NCI-H524 treated with DMSO at 0.1 percent for 48 hours (cell line): ENCODE data around the gene TMED7.
A peak's percentile ranks its signal among the peaks of the same experiment; 100 is the strongest.
"Not testable (repeated sequence)": the region's sequence is repeated elsewhere in the genome, so short reads cannot be mapped to it uniquely, and the experiment has no call there.

Source experiments
- DNase-seq: peaks from one replicate; lab custom pipeline; 2025; lab: John Stamatoyannopoulos, UW

Gene TMED7

DNA sequence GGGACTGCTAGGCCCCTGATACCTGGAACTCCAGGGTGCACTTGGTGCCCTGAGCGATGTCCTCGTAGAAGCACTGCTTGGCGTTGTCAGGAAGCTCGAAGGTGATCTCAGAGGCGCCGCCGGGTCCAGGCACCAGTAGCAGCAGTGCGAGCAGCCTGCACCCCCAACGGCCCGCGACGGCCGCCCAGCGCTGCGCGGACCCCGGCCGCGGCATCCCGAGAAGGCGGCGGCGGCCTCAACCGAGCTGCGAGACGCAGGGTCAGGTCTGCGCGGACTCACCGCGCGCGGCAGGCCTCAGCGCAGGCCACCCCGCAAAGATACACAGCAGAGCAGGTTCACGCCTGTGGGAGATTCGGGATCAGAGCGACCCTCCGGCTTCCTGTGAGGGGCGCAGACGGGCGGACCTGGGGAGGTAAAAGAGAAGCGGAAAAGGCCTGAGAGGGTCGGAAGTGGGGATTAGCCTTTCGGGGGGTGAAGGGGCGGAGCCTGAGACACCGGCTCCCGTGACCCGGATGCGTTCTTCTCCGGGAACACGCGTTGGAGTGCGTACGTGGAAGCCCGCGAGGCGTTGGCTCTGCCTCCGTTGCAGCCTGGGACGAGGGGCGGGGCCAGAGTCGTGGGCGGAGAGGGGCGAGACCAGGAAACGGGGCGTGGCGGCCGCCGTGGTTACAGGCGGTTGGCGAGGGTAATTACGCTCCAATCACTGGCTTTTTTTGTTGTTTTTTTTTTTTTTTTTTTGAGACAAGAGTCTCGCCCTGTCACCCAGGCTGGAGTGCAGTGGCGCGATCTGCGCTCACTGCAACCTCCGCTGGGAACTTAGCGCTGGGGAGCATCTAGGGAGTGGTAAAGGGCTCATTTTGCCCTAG lies at the start of gene TMED7:
TMED7 (minus strand) TSS at position 458 of the 866 bp plus-strand sequence; CDS start at position 214, 244 bp downstream.
- peak; percentile 89 for DNase-seq

DNA sequence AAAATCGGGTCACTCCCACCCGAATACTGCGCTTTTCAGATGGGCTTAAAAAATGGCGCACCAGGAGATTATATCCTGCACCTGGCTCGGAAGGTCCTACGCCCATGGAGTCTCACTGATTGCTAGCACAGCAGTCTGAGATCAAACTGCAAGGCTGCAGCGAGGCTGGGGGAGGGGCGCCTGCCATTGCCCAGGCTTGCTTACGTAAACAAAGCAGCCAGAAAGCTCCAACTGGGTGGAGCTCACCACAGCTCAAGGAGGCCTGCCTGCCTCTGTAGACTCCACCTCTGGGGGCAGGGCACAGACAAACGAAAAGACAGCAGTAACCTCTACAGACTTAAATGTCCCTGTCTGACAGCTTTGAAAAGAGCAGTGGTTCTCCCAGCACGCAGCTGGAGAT lies 48.9 kb upstream of the TMED7 start:
- DNase-seq: not testable (repeated sequence)

DNA sequence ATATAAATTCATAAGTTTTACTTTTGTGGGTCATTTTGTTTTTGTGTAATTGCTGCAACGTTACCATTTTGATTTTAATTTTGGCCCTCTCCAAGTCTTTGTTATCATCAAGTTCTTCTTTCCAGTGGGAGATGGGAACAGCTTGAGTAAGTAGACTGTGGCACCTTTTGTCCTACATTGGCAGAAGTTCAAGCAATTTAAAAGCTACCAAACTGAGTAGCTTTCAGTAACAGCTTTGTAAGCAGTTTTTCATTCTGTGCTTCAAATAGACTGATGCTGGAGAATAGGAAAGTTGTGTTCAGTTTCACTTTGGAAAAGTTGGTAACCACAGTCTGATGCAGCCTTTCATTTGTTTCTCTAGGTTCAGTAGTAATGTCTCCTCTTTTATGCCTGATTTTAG lies 47.8 kb upstream of the TMED7 start:
- no peak for DNase-seq

DNA sequence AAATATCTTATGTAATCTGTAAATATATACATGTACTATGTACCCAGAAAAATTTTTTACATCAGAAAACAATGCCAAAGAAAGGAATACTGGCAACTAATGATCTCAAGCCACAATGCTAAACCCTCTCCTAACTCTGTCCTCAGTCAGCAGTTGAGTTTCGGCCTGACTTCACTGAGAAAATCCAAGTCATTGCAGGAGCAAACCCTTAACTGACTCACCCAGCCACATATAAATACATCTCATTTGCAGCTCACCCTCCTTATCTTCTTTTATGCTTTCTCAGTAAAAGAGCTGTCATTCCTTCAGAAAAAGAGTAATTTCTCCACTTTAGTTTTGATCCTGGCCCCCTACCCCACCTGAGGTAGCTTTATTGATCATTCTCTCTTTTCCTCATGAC lies 46.1 kb upstream of the TMED7 start:
- DNase-seq: no peak

DNA sequence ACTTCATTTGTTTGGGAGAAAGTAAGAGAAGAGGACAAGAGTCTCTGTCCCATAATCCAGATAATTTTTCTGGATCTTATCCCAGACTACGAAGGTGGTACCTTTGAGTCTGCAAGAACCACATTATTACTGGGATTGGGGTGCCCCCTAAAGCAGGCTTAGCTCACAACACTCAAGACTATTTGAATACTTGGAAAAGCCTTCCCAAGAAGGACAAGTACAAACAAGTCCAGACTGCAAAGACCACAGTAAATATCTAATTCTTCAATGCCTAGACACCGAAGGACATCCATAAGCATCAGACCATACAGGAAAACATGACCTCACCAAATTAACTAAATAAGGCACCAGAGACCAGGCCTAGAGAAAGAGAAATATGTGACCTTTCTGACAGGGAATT lies 40.2 kb upstream of the TMED7 start:
- DNase-seq: no peak

DNA sequence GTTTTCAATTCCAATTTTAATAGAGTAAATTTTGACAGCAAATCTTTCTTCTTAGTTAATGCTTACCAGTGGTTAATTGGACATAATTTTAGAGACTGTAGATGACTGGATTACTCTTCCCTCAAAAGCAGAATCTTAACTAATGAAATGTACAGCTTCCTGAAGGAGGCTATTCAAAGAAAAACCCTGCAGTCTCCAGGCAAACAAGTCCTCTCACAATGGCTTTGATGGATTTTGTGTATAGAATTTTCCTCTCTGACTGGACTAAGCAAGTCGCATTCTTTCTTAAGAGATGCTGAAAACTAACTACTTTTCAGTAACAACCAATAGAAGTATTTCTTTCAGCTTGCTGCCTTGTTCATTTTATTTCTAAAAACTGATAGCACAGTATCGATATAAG lies 35.7 kb upstream of the TMED7 start:
- no peak for DNase-seq

DNA sequence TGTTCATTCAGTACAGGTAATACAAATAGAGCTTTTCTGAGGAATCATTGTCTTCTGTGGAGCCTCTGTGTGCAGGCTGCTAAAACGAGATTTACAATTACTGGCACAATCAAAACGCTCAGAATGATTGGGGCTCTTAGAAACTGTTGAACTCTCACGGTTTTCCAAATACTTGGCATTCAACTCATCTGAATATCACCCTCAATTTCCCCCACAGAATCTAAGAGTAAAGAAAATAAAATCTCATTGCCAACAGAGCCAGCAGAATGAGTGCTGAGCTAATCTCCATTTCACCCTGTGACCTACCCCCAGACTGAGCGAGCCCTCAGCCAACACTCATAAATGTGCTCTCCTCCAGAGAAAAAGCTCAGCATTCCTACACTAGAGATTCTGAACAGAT lies 35.3 kb upstream of the TMED7 start:
- no peak for DNase-seq

DNA sequence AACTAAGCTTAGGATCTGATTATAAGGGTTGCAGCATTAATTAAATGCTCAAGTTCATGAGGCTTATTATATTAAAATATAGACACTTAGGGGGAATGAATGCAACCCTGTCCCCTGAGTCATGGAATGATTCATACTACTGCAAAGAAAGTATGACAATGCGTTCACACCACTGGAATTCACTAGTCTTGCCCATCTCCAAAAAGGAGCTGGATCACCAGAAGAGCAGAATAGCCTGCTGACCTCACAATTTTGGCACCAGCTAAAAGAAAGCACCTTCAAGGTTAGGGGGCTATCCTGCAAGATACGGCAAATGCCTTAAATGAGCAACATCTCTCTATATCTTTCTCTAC lies 32.0 kb upstream of the TMED7 start:
- no peak for DNase-seq

DNA sequence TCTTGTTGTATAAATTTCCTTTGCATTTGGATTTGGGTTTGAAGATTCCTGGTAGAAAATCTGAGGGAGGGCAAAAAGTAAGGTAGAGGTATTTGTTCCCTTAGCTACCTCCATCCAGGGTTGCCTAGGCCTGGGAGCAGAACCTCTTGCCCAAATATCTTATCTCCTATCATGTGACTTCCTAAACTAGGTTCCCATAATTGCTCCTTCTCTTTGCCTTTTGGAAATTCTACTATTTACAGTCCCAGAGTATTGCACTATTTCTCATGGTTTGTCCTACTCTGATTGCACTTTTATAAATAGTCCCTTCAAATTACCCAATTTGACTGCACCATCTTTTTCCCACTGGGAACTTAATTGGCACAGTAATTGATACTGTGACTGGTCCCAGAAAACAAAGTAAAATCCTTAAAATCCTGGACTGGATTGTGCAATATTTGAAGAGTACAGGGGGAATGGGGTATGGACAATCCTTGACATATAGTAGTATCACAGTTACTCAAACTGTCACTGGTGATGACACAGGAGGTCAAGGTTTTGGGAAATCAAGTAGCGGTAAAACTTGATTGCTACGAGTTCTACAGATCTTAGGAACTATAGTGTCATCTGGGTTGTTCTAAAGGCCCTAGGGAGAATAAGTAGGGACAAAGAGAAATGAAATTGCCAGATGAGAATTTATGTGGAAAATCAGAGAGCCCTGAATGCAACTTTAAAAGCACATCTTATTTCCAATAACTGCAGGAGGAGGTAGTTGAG lies 31.5 kb upstream of the TMED7 start:
- DNase-seq: no peak

DNA sequence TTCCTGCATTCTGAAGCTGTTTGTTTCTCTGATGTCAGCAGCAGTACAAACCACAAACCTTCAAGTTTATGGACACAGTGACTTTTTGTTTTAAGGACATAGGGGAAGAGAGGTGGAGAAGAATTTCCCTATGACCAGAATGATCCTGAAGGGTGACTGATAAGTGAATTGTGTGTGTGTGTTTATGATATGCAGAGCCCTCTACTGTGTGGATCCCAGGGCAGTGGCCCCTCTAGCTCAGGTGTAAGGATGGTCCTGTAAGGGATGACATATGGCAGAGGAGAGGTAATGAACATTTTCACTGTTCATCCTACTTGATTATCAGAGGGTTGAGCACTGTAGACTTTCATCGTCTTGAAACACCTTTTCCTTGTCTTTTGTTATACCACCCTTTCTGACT lies 30.6 kb upstream of the TMED7 start:
- no peak for DNase-seq

DNA sequence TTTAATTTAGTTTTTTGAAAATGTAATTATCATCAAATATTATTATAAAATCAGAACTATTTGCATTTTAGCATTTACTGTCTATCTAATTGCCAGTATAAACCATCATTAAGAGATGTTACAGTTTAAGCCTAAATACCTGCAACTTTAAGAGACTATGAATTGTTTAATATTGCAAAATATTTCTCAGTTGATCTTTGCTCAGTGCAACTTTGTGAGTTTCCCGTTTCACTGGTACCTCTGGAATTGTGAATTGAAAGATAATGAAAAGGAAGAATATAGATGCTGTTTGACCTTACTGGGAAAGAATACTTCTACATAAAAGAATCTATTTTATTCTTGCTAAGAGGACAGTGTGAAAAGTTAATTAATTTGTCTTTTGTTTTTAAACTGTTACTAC lies 30.2 kb upstream of the TMED7 start:
- no peak for DNase-seq

DNA sequence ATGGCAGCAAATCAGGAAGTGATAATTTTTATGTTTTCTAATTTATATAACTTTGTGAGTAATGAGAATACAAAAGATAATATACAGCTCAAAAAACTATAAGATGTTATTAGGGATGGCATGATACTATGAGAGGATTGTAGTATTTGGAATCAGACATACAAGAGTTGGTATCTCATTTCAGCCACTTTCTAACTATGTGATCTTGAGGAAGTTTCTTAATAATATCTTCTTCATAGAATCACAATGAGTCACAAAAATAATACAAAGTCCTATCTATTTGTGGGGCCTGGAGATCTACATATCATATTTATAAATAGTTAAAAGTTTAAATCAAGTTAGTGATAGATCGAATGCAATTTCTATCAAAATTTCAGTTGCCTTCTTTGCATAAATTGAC lies 23.7 kb upstream of the TMED7 start:
- DNase-seq: no peak

DNA sequence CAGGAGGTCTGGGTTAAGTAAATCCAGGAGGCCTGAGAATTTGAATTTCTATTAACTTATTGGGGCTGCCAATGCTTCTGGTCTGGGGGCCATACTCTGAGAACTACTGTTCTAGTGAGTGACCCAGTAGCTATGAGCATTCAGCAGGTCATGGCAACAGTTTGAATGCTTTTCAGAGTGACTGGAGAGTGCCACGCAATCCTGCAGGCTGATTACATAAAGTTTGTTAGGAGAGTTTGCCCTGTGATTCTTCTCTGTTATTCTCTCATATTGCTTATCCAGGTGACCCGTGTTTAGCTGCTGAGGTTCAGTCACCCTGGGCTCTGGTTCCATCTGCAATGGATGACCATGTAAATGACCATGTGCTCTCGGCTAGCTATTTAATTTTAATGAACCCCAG lies 22.2 kb upstream of the TMED7 start:
- DNase-seq: no peak

DNA sequence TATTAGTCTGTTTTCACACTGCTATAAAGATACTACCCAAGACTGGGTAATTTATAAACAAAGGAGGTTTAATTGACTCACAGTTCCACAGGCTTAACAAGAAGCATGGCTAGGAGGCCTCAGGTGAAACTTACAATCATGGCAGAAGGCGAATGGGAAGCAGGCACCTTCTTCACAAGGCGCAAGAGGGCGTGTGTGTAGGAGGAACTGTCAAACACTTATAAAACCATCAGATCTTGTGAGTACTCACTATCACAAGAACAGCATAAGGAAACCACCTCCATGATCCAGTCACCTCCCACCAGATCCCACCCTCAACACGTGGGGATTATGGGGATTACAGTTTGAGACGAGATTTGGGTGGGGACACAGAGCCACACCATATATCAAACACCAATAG lies 19.6 kb upstream of the TMED7 start:
- not testable (repeated sequence) for DNase-seq

DNA sequence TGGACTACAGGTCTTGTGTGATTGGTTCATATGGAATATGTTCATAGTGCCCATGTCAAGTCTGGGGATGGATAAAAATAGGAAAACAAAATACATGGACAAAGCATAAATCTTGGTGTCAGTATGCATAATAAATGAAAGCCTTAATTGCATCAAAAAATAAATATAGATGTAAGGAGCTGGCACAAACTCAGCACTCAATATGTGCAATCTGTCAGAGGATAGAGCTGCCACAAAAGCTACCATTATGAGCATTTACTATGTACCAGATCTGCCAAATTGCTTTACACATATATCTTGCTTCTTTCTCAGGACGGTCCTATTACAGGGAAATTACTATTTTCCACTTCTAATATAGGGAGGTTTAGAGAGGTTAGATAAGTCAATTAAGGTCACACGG lies 18.2 kb upstream of the TMED7 start:
- no peak for DNase-seq

DNA sequence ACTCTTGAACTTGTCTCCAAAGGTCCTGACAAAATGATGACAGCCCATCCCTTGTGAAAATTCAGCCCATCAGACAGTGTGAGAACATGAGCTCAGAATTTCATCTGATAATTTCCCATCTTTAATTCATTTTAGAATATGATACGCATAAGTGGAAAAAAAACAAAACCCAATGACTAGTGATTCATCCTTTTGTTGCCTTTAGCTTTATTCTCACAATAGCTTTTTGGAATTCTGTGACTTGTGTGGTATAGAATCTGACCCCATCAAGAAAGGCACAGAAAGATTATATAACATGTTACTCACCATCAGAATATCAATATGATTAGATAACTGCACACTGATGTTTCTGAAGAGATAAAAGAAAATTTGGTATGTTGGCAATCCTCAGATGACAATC lies 16.1 kb upstream of the TMED7 start:
- DNase-seq: no peak

DNA sequence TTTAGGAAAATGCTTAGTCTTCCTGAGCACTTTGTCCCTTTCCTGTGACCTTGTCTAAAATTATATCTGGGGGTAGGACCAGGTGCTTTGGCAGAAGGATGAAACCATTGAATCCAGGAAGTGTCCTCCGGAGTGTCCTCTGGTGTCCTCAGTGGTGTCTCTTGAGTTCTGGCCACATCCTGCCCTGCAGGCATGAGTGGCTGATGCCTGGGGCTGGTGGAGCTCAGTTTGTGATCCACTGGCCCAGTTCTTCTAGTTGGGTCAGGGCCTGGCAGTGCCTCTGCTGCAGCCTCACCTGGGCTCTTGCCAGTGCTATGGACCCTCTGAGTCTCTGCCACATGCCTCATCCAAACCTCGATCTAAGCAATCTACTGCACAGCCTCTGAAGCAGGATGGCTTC lies 14.4 kb upstream of the TMED7 start:
- no peak for DNase-seq

DNA sequence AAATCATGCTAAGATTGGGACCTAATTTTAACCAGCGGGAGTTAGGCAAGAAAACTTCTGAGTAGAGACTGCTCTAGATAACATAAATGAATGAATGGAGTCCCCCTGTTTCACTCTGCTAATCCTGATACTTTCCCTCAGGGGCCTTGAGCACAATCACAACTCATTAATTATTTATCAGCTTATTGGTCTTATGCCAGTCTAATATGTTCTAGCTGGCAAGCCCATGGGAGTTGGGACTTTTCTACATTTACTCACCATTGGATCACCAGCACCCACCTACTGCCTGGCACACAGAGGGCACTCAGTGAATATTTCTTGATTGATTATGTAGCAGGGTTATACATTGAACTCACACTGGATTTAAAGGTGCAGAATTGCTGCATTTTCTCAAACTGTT lies 13.5 kb upstream of the TMED7 start:
- no peak for DNase-seq

DNA sequence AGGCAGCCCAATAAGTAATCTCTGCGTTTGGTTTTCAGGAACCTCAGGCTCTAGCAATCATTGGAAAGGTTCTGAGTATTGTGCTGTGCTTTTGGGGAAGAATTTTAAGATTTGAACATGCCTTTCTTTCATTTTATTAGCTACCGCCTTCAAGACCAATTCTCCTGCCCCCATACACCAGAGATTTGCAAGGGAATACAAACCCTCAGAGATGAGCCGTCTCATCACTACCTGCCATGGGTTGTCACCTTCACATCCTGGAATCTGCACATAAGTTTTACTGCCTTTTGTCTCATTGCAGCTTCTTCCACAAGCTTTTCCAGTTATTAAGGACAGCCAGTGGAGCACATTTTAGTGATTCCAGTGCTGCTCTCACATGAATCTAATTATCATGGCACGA lies 11.7 kb upstream of the TMED7 start:
- DNase-seq: no peak

DNA sequence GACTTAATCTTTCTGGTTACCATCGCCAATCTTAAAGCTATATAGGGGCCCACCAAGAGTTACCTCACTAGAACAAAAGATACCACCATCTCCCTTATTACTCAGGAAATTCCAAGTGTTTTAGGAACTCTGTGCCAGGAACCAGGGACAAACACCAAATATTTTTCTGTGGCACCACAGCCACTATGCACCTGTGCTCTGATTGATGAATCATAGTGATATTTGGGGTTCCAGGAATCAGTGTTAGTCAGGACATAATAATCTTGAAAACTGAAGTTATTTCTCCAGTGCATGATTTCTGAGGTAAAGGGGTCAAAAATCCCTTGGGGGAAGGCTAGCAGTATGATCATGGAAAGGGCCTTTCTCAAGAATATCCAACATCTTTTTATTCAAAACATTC lies 10.2 kb upstream of the TMED7 start:
- DNase-seq: no peak

DNA sequence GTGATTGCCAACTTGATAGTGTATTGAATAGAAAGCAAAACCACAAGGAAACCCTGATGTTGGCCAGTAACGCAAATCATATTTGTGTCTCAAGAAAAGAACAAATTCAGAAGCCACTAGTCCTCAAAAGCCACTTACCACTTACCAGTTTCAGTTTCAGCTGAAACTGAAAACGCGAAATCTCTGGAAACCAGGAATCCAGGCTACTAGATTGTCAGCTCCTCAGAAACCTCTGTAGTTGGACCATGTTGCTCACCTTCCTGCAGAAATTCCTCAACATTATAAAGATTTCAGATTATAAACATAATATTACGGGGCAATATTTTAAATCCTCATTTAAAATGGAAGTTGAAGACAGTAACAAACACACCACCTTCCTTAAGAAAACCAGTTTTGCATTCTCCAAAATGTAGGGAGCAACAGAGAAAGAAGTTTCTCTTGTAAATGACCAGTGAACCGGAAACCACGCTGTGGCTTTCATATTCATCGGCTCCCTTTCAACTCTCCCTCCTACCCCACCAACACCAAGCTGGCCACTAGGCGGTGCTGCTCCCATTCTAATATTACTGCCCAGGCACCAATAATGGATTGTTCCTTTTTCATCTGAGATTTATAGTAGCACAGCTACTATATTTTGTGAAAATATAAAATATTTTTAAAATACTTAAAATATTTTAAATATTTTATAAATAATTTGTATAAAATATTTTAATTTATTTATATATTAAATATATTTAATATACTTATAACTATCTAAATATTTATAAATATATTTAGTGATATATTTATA lies 8.7 kb upstream of the TMED7 start:
- peak; percentile 10 for DNase-seq

DNA sequence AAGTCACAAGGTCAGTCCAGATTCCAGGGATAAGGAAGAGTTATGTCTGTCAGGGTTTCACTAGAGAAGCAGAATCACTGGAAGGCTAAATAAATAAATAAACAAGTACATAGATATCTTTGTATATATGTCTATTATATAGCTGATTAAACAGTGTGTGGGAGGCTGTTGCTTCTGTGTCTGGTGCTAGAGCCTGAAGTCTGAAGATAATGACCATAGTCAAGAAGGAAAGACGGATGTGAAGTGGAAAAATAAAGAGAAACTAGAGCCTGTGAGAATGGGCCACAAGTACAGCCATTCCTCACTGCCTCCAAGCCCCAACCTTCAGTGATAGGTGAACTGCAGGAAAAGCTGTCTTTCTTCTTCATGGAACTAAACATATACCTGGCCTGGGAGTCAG lies 4.1 kb upstream of the TMED7 start:
- no peak for DNase-seq
